Measurements from ENCODE around the gene CDC6. TPM values are rescaled to one million over a fixed set of nuclear protein-coding genes. Genes with fewer than 3 reads are reported as not detected.

The CDC6 gene
- total and polyA plus RNA-seq, 2 donors (not counting 1 experiment from before 2014, with no cell fraction given): 0.69 to 2.2 TPM

GRCh38 chr17:40337351-40337750 is 49.7 kb downstream of the CDC6 start:
- Histone ChIP-seq H3K36me3 (replicated peaks in 1 of 2; ENCODE audit: control extremely low read depth in 1 of 2, control insufficient read depth in 1 of 2, extremely low read depth in 1 of 2, insufficient read depth in 2 of 2, low read length in 1 of 2) (peaks cover 3 to 21% of the 10 kb centered on the region in 2 experiments), H3K27ac (ENCODE audit: low read length in 2 of 2) (no peak overlapping the region), H3K79me2 (ENCODE audit: control insufficient read depth, insufficient read depth, low read length) (peaks cover 98% of the 10 kb centered on the region), H3K27me3 (replicated peaks in 1 of 4; ENCODE audit: control extremely low read depth in 1 of 4, control insufficient read depth in 3 of 4, insufficient read depth in 4 of 4, low read length in 3 of 4) (no peaks in the 10 kb centered on the region), H3K4me3 (ENCODE audit: control extremely low read depth in 1 of 5, extremely low read depth in 1 of 5, insufficient read depth in 1 of 5, low read depth in 2 of 5, low read length in 4 of 5) (no peak overlapping the region), H3K9ac (ENCODE audit: low read length) (no peak overlapping the region), H3K9me3 (ENCODE audit: control extremely low read depth in 1 of 3, control insufficient read depth in 2 of 3, insufficient read depth in 1 of 3, low read length in 2 of 3) (no peaks in the 10 kb centered on the region), H3K4me1 (ENCODE audit: control insufficient read depth in 2 of 2, insufficient read depth in 2 of 2, low read length in 2 of 2) (peaks cover 57 to 80% of the 10 kb centered on the region in 2 donors), H3K4me2 (replicated peaks; ENCODE audit: low read depth, low read length, poor library complexity, severe bottlenecking) (no peak overlapping the region), H4K20me1 (ENCODE audit: control insufficient read depth, insufficient read depth, low read length, poor library complexity, severe bottlenecking) (peaks cover 19% of the 10 kb centered on the region), H2AFZ (ENCODE audit: insufficient read depth, low read depth, low read length, poor library complexity, severe bottlenecking) (no peak overlapping the region)
- intact Hi-C loops (cut with micrococcal nuclease): no loop called here
- ChIA-PET POLR2A (no interaction called here), CTCF (no interaction called here)
- no peak for ATAC-seq (ENCODE audit: low read depth)
- no peak overlapping the region for H3K27ac Mint-ChIP-seq
- H3K9me3 Mint-ChIP-seq (ENCODE audit: insufficient read depth): no peaks in the 10 kb centered on the region
- TF ChIP-seq CTCF (IDR thresholded peaks at IDR 0.05) (no peak), EZH2 (IDR thresholded peaks at IDR 0.05; ENCODE audit: borderline replicate concordance, insufficient read depth, low read depth, low read length, poor library complexity, severe bottlenecking) (no peak)
- no peaks in the 10 kb centered on the region for H3K27me3 Mint-ChIP-seq
- peaks cover 60% of the 10 kb centered on the region for H3K4me1 Mint-ChIP-seq
- DNase-seq: no peak
- 93% methylated on average over 2 of the region's 8 CpGs for WGBS (ENCODE audit: insufficient coverage)
- H3K4me3 Mint-ChIP-seq: no peak overlapping the region

GRCh38 chr17:40338058-40338457 is 50.4 kb downstream of the CDC6 start:
- Mint-ChIP-seq H3K9me3 (ENCODE audit: insufficient read depth) (no peaks in the 10 kb centered on the region), H3K4me3 (no peak overlapping the region), H3K27me3 (no peaks in the 10 kb centered on the region), H3K4me1 (peaks cover 61% of the 10 kb centered on the region), H3K27ac (peak overlapping the region; percentile 56)
- Histone ChIP-seq H3K36me3 (replicated peaks in 1 of 2; ENCODE audit: control extremely low read depth in 1 of 2, control insufficient read depth in 1 of 2, extremely low read depth in 1 of 2, insufficient read depth in 2 of 2, low read length in 1 of 2) (peaks cover 3 to 16% of the 10 kb centered on the region in 2 experiments), H2AFZ (ENCODE audit: insufficient read depth, low read depth, low read length, poor library complexity, severe bottlenecking) (no peak overlapping the region), H3K9me3 (ENCODE audit: control extremely low read depth in 1 of 3, control insufficient read depth in 2 of 3, insufficient read depth in 1 of 3, low read length in 2 of 3) (no peaks in the 10 kb centered on the region), H3K4me3 (ENCODE audit: control extremely low read depth in 1 of 5, extremely low read depth in 1 of 5, insufficient read depth in 1 of 5, low read depth in 2 of 5, low read length in 4 of 5) (no peak overlapping the region), H3K27me3 (replicated peaks in 1 of 4; ENCODE audit: control extremely low read depth in 1 of 4, control insufficient read depth in 3 of 4, insufficient read depth in 4 of 4, low read length in 3 of 4) (no peaks in the 10 kb centered on the region), H3K79me2 (ENCODE audit: control insufficient read depth, insufficient read depth, low read length) (peaks cover 98% of the 10 kb centered on the region), H3K27ac (ENCODE audit: low read length in 2 of 2) (no peak overlapping the region), H3K9ac (ENCODE audit: low read length) (no peak overlapping the region), H3K4me2 (replicated peaks; ENCODE audit: low read depth, low read length, poor library complexity, severe bottlenecking) (peak overlapping the region; percentile 17), H3K4me1 (ENCODE audit: control insufficient read depth in 2 of 2, insufficient read depth in 2 of 2, low read length in 2 of 2) (peaks cover 59 to 82% of the 10 kb centered on the region in 2 donors), H4K20me1 (ENCODE audit: control insufficient read depth, insufficient read depth, low read length, poor library complexity, severe bottlenecking) (peaks cover 14% of the 10 kb centered on the region)
- ChIA-PET CTCF (interaction anchor here (2.0 to 8.3 kb wide), 3 partner anchors 12 to 30 kb away, joined by 8 to 119 read pairs (median 9); partner anchors contain the start of gene RARA), POLR2A (interaction anchor here (0.7 to 8.4 kb wide), 3 partner anchors 13 to 1205 kb away, joined by 5 to 96 read pairs (median 9); no protein-coding TSS in a partner anchor)
- ATAC-seq (ENCODE audit: low read depth) (no peak), DNase-seq (no peak)
- intact Hi-C loops (cut with micrococcal nuclease): no loop called here
- 100% methylated on average over 1 of the region's 5 CpGs for whole genome bisulfite sequencing (ENCODE audit: insufficient coverage)
- TF ChIP-seq CTCF (IDR thresholded peaks at IDR 0.05): no peak
- no peak for TF ChIP-seq EZH2 (IDR thresholded peaks at IDR 0.05; ENCODE audit: borderline replicate concordance, insufficient read depth, low read depth, low read length, poor library complexity, severe bottlenecking)

Measured in B cell (primary cell).